ENCODE data around the gene TENM3. TPM values are rescaled to one million over a fixed set of nuclear protein-coding genes. Genes with fewer than 3 reads are reported as not detected.

The TENM3 gene
- total RNA-seq, 3 donors from 2014 or later, result 0.58 to 19.2 (median 0.70) TPM

GRCh38 chr4:182254026-182254780 is 11.0 kb downstream of the TENM3 start:
- intact Hi-C loops (cut with DNase I, micrococcal nuclease), result no loop called here
- Histone ChIP-seq H3K36me3 (ENCODE audit: low read depth) (no peaks in the 10 kb centered on the region), H3K4me1 (ENCODE audit: low read depth) (no peaks in the 10 kb centered on the region), H3K9me3 (no peaks in the 10 kb centered on the region), H3K4me3 (no peak overlapping the region)
- ATAC-seq, result no peak
- no peak for DNase-seq
- no peak for TF ChIP-seq CTCF (IDR thresholded peaks at IDR 0.05)

GRCh38 chr4:182255441-182256190 is 12.4 kb downstream of the TENM3 start:
- H3K4me1 ChIP-seq (ENCODE audit: low read depth), result no peaks in the 10 kb centered on the region
- H3K9me3 ChIP-seq, result no peaks in the 10 kb centered on the region
- ATAC-seq (no peak), DNase-seq (no peak)
- no peaks in the 10 kb centered on the region for H3K36me3 ChIP-seq (ENCODE audit: low read depth)
- no peak overlapping the region for H3K4me3 ChIP-seq
- intact Hi-C loops (cut with DNase I, micrococcal nuclease), result no loop called here
- TF ChIP-seq CTCF (IDR thresholded peaks at IDR 0.05), result no peak

GRCh38 chr4:182257016-182257415 is 13.8 kb downstream of the TENM3 start:
- ATAC-seq (no peak), DNase-seq (no peak)
- TF ChIP-seq CTCF (IDR thresholded peaks at IDR 0.05), result no peak

GRCh38 chr4:182257503-182257902 is 14.3 kb downstream of the TENM3 start:
- no peak for ATAC-seq
- Histone ChIP-seq H3K4me1 (ENCODE audit: low read depth) (no peaks in the 10 kb centered on the region), H3K36me3 (ENCODE audit: low read depth) (no peaks in the 10 kb centered on the region), H3K4me3 (no peak overlapping the region), H3K9me3 (no peaks in the 10 kb centered on the region)
- DNase-seq, result no peak
- TF ChIP-seq CTCF (IDR thresholded peaks at IDR 0.05), result no peak
- intact Hi-C loops (cut with DNase I, micrococcal nuclease), result no loop called here

More at GRCh38 chr4:182257016-182257415, 13.8 kb downstream of the TENM3 start:
- H3K36me3 ChIP-seq (ENCODE audit: low read depth), result no peaks in the 10 kb centered on the region
- H3K4me1 ChIP-seq (ENCODE audit: low read depth), result no peaks in the 10 kb centered on the region
- no peaks in the 10 kb centered on the region for H3K9me3 ChIP-seq
- H3K4me3 ChIP-seq, result no peak overlapping the region
- intact Hi-C loops (cut with DNase I, micrococcal nuclease), result no loop called here

- Histone ChIP-seq H3K4me3 (no peak overlapping the region), H3K4me1 (ENCODE audit: low read depth) (no peaks in the 10 kb centered on the region), H3K9me3 (no peaks in the 10 kb centered on the region), H3K36me3 (ENCODE audit: low read depth) (no peaks in the 10 kb centered on the region)
- ATAC-seq (no peak), DNase-seq (no peak)
- no peak for TF ChIP-seq CTCF (IDR thresholded peaks at IDR 0.05)
- intact Hi-C loops (cut with DNase I, micrococcal nuclease), result no loop called here
Observed at GRCh38 chr4:182258441-182259000, 15.3 kb downstream of the TENM3 start.

Data from mucosa of descending colon (tissue), 3 donors.